Measurements from ENCODE around the gene COL4A2. TPM values are rescaled to one million over a fixed set of nuclear protein-coding genes. Genes with fewer than 3 reads are reported as not detected.
"Not testable (repeated sequence)": the region's sequence is repeated elsewhere in the genome, so short reads cannot be mapped to it uniquely, and the experiment has no call there.

COL4A2 gene
- total RNA-seq, 1 donor from 2014 or later: 1,736 TPM

- no peak for TF ChIP-seq CTCF (IDR thresholded peaks at IDR 0.05; ENCODE audit: insufficient read depth, low read length, poor library complexity, severe bottlenecking)
- H3K36me3 ChIP-seq (ENCODE audit: control insufficient read depth, insufficient read depth, low read length): peaks cover 10% of the 10 kb centered on the region
- DNase-seq (ENCODE audit: low read depth): no peak
- H3K27me3 ChIP-seq (ENCODE audit: control insufficient read depth, insufficient read depth, low read length): no peaks in the 10 kb centered on the region
- H3K4me3 ChIP-seq (ENCODE audit: low read depth, low read length): no peak overlapping the region
Observed at GRCh38 chr13:110484290-110485048, 177.4 kb downstream of the COL4A2 start.

- Histone ChIP-seq H3K36me3 (ENCODE audit: control insufficient read depth, insufficient read depth, low read length) (peaks cover 10% of the 10 kb centered on the region), H3K27me3 (ENCODE audit: control insufficient read depth, insufficient read depth, low read length) (no peaks in the 10 kb centered on the region), H3K4me3 (ENCODE audit: low read depth, low read length) (no peak overlapping the region)
- no peak for TF ChIP-seq CTCF (IDR thresholded peaks at IDR 0.05; ENCODE audit: insufficient read depth, low read length, poor library complexity, severe bottlenecking)
- DNase-seq (ENCODE audit: low read depth): peak; percentile 43
Observed at GRCh38 chr13:110485604-110486003, 178.5 kb downstream of the COL4A2 start.

GRCh38 chr13:110486061-110486715 is 179.1 kb downstream of the COL4A2 start:
- TF ChIP-seq CTCF (IDR thresholded peaks at IDR 0.05; ENCODE audit: insufficient read depth, low read length, poor library complexity, severe bottlenecking): no peak
- Histone ChIP-seq H3K27me3 (ENCODE audit: control insufficient read depth, insufficient read depth, low read length) (no peaks in the 10 kb centered on the region), H3K36me3 (ENCODE audit: control insufficient read depth, insufficient read depth, low read length) (peaks cover 12% of the 10 kb centered on the region), H3K4me3 (ENCODE audit: low read depth, low read length) (no peak overlapping the region)
- DNase-seq (ENCODE audit: low read depth): no peak

GRCh38 chr13:110486880-110487279 is 179.8 kb downstream of the COL4A2 start:
- H3K36me3 ChIP-seq (ENCODE audit: control insufficient read depth, insufficient read depth, low read length): not testable (repeated sequence)

GRCh38 chr13:110490009-110490770 is 183.1 kb downstream of the COL4A2 start:
- no peak for TF ChIP-seq CTCF (IDR thresholded peaks at IDR 0.05; ENCODE audit: insufficient read depth, low read length, poor library complexity, severe bottlenecking)
- Histone ChIP-seq H3K27me3 (ENCODE audit: control insufficient read depth, insufficient read depth, low read length) (no peaks in the 10 kb centered on the region), H3K36me3 (ENCODE audit: control insufficient read depth, insufficient read depth, low read length) (peaks cover 3% of the 10 kb centered on the region), H3K4me3 (ENCODE audit: low read depth, low read length) (no peak overlapping the region)
- DNase-seq (ENCODE audit: low read depth): no peak

More at GRCh38 chr13:110486880-110487279, 179.8 kb downstream of the COL4A2 start:
- not testable (repeated sequence) for DNase-seq (ENCODE audit: low read depth); H3K4me3 ChIP-seq (ENCODE audit: low read depth, low read length); H3K27me3 ChIP-seq (ENCODE audit: control insufficient read depth, insufficient read depth, low read length)
